VCaP (cell line): Measurements from ENCODE around the gene CPA1.

Experiments
- H3K27ac ChIP-seq: fragments of 450-650 bp; 2 replicates; pipeline ENCODE4 v1.5.1; 2017
- CTCF ChIP-seq: fragments of 450-650 bp; conservative IDR thresholded peaks from 2 replicates; pipeline ENCODE4 v1.5.1; 2017; ENCODE audit warnings: mild to moderate bottlenecking, moderate library complexity

Gene CPA1

DNA sequence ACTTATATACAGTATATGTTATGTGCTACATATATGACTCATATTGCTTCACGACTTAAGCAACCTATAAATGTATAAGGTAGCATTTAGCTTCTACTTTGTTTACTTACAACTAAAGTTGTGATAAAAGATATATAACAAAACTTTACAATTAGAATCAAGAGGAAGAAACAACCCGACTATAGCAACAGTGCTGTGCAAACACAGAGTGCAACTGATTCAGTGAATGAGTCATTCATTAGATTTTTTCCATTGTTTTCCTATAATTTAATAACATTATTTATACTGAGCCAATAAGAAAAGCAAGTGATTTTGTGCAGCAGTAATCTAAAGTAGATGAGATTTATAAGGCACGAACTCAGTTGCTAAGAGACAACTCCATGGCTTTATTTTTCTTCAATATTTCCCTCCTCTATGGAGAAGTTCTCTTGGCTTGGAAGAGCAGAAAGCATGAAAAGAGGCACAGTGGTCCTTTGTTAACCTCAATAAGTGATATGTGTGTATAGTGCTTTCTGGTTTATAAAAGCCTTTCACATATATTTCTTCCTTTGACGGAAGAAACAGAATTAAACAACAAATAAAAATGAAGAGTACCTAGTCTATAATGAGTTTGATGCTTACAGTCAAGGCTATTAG lies 40.8 kb downstream of the CPA1 start:
- TF ChIP-seq CTCF: no peak
- no peak overlapping the region for H3K27ac ChIP-seq

DNA sequence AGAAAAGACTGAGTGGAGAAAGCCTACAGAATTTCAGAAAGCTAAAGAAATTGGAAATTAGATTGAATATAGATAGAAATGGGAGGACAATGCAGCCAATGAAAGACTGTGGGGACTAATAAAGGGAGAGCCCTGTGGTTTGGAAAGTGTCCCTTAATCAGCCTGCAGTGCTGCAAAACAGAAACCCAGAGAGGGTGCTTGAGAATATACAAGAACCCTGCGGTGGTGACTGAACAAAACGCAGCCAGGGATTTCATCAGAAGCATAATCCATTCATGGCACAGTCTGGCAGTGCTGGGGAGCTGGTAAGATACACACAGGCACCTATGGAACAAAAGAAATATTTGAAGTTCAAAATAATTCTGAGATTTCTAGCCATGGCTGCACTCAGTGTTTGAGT lies 41.4 kb downstream of the CPA1 start:
- H3K27ac ChIP-seq: no peak overlapping the region
- TF ChIP-seq CTCF: no peak

DNA sequence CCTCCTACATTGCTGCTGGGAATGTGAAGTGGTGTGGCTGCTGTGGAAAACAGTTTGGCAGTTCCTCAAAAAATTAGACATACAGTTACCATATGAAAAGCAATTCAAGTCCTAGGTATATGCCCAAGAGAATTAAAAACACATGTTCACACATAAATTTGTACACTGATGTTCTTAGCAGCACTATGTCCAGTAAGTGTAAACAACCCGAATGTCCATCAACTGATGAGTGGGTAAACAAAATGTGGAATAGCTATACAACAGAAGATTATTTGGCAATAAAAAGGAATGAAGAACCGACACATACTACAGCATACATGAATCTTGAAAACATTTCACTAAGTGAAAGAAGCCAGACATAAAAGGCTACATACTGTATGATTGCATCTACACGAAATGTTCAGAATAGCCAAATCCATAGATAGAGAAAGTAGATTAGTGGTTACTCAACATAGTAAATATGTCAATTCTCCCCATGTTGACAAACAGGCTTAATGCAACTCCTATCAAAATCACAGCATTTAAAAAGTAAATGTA lies 43.3 kb downstream of the CPA1 start:
- H3K27ac ChIP-seq: no peak overlapping the region
- TF ChIP-seq CTCF: no peak

- no peak for TF ChIP-seq CTCF
- no peak overlapping the region for H3K27ac ChIP-seq
Measured at GRCh38 chr7:130425796-130426195, 45.5 kb downstream of the CPA1 start.

DNA sequence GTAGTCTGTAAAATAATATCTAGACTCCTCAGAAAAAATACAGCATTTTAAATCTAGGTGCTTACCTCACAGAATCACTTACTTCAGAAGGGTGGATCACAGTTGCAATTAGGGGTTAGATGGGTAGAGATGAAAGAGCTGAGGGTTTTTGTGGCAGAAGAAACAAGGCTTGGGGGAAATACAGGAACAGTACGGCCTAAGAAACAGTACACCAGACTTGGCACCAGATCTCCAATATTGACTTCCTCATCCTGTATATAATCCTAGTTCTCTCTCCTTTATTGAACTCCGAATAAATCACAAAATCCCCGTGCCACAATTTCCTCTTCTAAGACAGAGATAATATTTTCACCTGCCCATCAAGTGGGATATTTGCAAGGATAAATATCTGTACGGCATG lies 46.3 kb downstream of the CPA1 start:
- no peak overlapping the region for H3K27ac ChIP-seq
- no peak for TF ChIP-seq CTCF

DNA sequence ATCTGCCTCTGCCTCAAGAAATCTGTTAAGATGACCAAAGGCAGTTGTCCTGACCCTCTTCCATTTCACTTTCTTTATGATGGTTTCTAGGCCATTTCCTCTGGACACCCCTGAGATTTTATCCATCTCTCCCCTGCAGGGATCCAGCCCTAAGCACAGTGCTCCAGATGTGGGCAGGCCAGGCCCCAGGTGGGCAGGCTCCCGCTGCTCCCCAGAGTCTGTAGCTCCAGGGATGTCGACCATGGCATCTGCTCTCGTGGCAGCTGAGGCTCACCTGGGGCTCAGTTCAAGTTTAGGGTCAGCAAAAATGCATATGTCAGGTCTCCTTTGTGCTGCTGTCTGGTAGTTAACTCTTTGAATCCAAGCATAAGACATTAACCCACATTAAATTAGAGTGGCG lies 48.7 kb downstream of the CPA1 start:
- TF ChIP-seq CTCF: no peak
- no peak overlapping the region for H3K27ac ChIP-seq

DNA sequence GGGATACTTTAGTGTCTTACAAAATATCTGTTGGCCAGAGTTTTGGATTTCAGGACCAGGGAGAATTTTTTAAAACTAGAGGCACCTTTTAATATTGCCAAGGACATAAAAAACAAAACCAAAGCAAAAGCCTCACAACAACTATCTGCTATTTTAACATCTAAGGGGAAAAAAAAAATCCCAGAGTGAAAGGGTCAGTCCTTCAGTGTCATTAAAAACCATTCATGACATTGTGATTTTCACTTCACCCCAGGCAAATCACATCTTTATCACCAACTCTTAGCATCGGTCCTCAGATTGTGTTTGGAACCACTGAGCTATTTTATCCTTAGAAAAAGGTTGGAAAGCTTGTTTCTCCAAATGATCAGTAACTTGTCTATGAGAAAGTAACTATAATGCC lies 49.8 kb downstream of the CPA1 start:
- H3K27ac ChIP-seq: no peak overlapping the region
- no peak for TF ChIP-seq CTCF
